Neuron (in vitro differentiated cells): Measurements from ENCODE around the gene KRT77.

ENCODE experiments used
- H2AFZ ChIP-seq: one replicate; pipeline ENCODE4 v1.6.1; 2013; ENCODE audit warnings: low read depth, mild to moderate bottlenecking, inconsistent platforms, low read length, moderate library complexity
- H3K27me3 ChIP-seq: one replicate; pipeline ENCODE4 v1.6.1; 2013; ENCODE audit warnings: low read length; ENCODE audit not compliant: insufficient read depth
- H3K36me3 ChIP-seq: one replicate; pipeline ENCODE4 v1.6.1; 2013; ENCODE audit warnings: low read length; ENCODE audit not compliant: insufficient read depth
- H3K4me1 ChIP-seq: one replicate; pipeline ENCODE4 v1.6.1; 2013; ENCODE audit warnings: low read length; ENCODE audit not compliant: insufficient read depth
- H3K4me3 ChIP-seq: 2 replicates; pipeline ENCODE4 v1.5.1; 2013; ENCODE audit warnings: mild to moderate bottlenecking, low read length, moderate library complexity
- H3K9me3 ChIP-seq: one replicate; pipeline ENCODE4 v1.6.1; 2013; ENCODE audit warnings: low read length

Gene KRT77

DNA sequence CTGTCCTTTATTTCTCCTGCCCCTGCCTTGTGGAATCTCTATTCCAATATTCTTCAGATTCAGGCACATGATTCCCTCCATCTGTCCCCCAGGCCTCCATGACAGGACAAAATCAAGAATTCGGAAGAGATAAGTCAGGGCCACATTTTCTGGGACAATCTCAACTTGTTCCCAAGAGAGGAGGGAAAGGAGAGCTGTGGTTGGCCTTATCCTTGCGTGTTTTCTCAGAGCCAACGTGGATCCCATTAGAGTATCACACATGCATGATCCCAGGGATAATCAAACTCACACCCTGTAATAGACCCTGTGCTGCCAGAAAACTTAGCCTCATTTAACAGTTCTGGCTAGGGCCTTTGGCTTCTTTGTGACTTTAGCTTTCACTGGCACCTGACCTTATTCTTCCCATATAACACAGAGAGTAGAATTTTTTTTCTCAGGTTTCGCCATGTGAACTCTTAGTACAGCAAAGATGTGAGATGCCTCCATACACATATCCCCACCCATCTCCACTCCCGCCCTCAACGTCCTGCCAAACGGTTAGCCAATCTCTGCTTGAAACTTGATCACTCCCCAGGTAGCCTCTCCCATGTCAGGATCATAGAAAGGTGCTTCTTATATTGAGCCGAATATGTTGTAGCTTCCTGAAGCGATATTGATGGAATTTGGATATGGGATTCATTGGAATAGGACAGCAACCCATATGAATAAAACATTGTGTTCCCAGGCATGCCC lies 16.4 kb downstream of the KRT77 start:
- H3K27me3 ChIP-seq, result peaks cover 33% of the 10 kb centered on the region
- no peak overlapping the region for H2AFZ ChIP-seq

DNA sequence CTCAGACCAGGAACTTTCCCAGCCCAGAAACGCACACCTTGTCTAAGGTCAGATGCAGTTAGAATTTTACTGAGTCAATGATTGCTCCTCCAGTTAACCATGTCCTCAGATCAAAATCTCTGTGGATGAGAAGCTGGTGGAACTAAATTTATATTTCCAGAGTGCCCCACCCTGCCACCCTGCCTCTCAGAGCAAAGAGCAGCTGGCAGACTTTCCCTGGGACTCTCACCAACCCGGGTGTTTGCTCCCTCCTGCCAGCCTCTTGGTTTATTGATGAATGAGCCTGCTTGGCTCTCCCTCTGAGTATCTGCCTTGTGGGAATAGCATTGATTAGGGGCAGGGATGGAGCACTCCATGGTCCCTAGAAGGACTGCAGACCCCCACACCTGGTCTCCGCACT lies 17.3 kb downstream of the KRT77 start:
- Histone ChIP-seq H3K27me3 (peaks cover 25% of the 10 kb centered on the region), H3K4me3 (no peak overlapping the region)

More for the DNA sequence above, 16.4 kb downstream of the KRT77 start:
- H3K4me1 ChIP-seq, result no peaks in the 10 kb centered on the region
- H3K36me3 ChIP-seq, result no peaks in the 10 kb centered on the region
- no peaks in the 10 kb centered on the region for H3K9me3 ChIP-seq
- H3K4me3 ChIP-seq, result no peak overlapping the region

GRCh38 chr12:52685406-52685890 lies 17.9 kb downstream of the KRT77 start:
- H3K4me1 ChIP-seq, result no peaks in the 10 kb centered on the region
- H3K9me3 ChIP-seq, result no peaks in the 10 kb centered on the region
- H2AFZ ChIP-seq, result no peak overlapping the region
- H3K4me3 ChIP-seq, result no peak overlapping the region
- no peaks in the 10 kb centered on the region for H3K36me3 ChIP-seq
- peaks cover 18% of the 10 kb centered on the region for H3K27me3 ChIP-seq

More for the DNA sequence above, 17.3 kb downstream of the KRT77 start:
- H3K4me1 ChIP-seq, result no peaks in the 10 kb centered on the region
- no peaks in the 10 kb centered on the region for H3K9me3 ChIP-seq
- H3K36me3 ChIP-seq, result no peaks in the 10 kb centered on the region
- no peak overlapping the region for H2AFZ ChIP-seq

DNA sequence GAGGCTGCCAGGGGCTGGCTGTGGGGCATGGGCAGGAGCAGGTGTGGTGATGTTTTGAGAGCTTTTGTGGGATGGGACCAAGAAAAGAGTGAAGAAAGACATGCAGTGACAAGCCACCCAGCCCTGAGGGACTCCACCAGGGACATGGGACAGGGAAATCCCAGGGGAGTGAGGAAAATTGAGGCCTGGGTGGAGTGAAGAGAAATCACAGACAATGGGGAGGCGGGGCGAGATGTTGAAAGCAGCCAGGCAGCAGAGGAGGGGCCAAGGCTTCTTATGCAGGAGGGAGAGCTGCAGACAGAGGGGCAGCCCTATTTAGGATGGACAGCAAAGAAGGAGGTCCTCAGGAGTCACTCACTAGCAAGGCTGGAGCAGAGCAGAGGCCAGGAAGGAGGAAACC lies 18.9 kb downstream of the KRT77 start:
- Histone ChIP-seq H3K9me3 (no peaks in the 10 kb centered on the region), H3K4me1 (no peaks in the 10 kb centered on the region), H3K27me3 (peaks cover 9% of the 10 kb centered on the region), H2AFZ (no peak overlapping the region), H3K36me3 (no peaks in the 10 kb centered on the region), H3K4me3 (no peak overlapping the region)

- no peaks in the 10 kb centered on the region for H3K36me3 ChIP-seq
- no peaks in the 10 kb centered on the region for H3K4me1 ChIP-seq
- H3K9me3 ChIP-seq, result no peaks in the 10 kb centered on the region
- no peak overlapping the region for H2AFZ ChIP-seq
- H3K27me3 ChIP-seq, result peaks cover 8% of the 10 kb centered on the region
- no peak overlapping the region for H3K4me3 ChIP-seq
Observed at GRCh38 chr12:52683575-52684300, 19.6 kb downstream of the KRT77 start.

DNA sequence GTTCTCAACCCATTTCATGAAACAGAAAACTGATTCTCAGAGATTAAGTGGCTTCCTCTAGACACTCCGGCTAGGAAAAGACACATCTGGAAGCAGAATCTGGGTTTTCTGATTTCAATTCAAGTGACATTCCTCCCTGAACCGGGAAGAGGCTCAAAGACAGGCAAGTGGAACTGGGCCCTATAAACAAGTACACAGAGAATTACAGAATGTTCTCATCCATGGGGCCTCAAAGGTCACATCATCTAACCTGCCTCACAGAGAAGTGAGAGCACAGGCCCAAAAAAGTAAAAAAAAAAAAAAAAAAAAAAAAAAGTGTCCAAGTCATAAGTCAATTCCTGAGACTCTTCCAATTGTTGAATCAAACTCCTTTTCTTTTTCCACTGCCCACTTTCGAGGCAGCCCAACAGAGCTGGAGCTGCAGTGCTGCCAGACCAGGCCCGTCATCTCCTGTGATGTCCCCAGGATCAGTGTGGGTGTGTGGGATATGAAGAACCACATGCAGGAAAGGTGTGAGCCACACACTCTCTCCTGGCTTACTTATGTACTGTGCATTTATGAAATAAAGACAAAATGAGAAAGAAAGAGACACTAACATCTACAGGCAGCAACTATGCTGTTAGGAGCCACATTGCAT lies 20.3 kb downstream of the KRT77 start:
- Histone ChIP-seq H3K36me3 (no peaks in the 10 kb centered on the region), H3K4me3 (no peak overlapping the region), H3K4me1 (no peaks in the 10 kb centered on the region), H3K27me3 (peaks cover 6% of the 10 kb centered on the region), H2AFZ (no peak overlapping the region), H3K9me3 (no peaks in the 10 kb centered on the region)

DNA sequence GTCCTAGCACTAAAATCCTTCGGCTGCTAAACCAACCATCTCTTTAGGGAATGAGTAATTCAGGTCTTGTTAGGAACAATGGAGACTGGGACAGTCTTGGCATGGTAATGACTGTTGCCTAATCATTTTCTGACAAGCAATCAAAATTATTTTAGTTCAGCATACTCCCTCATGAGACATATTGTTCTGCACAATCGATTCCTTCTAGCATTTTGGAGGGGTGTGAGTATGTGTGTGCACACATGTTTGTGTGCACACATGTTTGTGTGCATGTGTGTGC lies 21.0 kb downstream of the KRT77 start:
- H3K9me3 ChIP-seq, result no peaks in the 10 kb centered on the region
- H3K27me3 ChIP-seq, result peaks cover 6% of the 10 kb centered on the region
- no peak overlapping the region for H2AFZ ChIP-seq
- H3K4me1 ChIP-seq, result no peaks in the 10 kb centered on the region
- H3K4me3 ChIP-seq, result no peak overlapping the region
- H3K36me3 ChIP-seq, result no peaks in the 10 kb centered on the region

DNA sequence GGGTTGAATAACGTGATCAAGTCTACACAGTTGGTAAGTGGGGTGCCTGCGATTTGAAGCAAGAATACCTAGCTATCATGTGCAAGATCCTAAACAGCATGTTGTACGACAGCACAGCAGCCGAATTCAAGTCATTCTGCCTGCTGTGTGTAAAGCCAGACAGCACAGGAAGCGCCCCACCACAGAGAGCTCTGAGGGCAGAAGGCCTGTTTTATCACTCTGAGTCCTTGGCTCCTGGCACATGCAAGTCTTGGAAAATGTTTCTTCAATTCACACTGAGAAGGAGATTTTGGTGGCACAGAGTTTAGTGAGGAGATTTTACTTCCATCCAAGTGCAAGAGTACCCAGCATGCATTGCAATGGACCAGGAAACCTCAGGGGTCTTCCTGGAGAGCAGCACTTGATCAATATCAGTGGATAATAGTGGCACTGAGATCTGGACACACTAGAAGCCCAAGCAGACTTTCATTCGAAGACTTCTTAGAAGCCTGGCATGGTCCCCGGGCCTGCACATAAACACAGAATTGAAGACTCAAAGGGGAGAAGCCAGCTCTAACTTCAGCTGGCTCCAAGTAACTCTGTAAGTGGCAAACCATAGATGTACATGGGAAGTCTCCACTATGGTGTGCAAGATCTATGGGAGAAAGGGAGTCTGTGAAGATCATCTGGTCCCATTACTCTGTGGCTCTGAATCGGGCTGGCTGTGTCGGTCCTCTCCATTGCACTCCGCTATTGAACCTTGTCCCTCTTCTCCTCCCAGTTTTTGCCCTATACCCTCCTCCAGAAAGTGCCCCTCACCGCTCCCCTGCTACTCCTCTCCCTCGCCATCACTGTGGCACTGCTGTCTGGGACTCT lies 21.6 kb downstream of the KRT77 start:
- Histone ChIP-seq H3K4me3 (no peak overlapping the region), H3K4me1 (no peaks in the 10 kb centered on the region), H3K9me3 (no peaks in the 10 kb centered on the region), H2AFZ (no peak overlapping the region), H3K36me3 (no peaks in the 10 kb centered on the region), H3K27me3 (peaks cover 6% of the 10 kb centered on the region)

- Histone ChIP-seq H2AFZ (no peak within 1 kb of the TSS), H3K4me3 (no peak within 1 kb of the TSS), H3K36me3 (no peaks in the 10 kb centered on the region), H3K9me3 (no peaks in the 10 kb centered on the region), H3K27me3 (peaks cover 3% of the 10 kb centered on the region), H3K4me1 (no peaks in the 10 kb centered on the region)
Observed at GRCh38 chr12:52680363-52680762, 23.0 kb downstream of the KRT77 start, which contains the start of gene KRT1. KRT1 (minus strand) TSS chr12:52680407; CDS start chr12:52680348, 59 bp downstream.

GRCh38 chr12:52679875-52680274 lies 23.4 kb downstream of the KRT77 start:
- no peaks in the 10 kb centered on the region for H3K36me3 ChIP-seq
- H3K27me3 ChIP-seq, result peaks cover 3% of the 10 kb centered on the region
- H2AFZ ChIP-seq, result no peak overlapping the region
- H3K4me3 ChIP-seq, result no peak overlapping the region
- no peaks in the 10 kb centered on the region for H3K9me3 ChIP-seq
- no peaks in the 10 kb centered on the region for H3K4me1 ChIP-seq

DNA sequence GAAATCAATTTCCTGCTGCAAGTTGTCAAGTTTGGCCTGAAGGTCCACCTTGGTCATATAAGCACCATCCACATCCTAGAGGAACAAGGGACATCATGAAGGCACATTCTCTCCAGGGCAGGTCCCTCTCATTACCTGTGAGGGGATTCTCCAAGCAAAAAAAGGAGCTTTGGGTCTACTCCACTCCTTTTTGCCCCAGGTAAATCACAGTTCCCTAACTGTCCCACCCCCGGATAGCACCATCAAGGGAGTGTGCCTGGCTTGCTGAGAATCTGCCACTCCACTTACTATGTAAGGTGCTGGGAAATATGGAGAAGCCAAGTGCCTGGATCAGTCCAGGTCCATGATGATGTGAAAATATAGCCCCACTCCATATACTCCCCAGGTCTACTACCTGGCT lies 25.7 kb downstream of the KRT77 start:
- H3K36me3 ChIP-seq, result no peaks in the 10 kb centered on the region
- H3K9me3 ChIP-seq, result no peaks in the 10 kb centered on the region
- peaks cover 2% of the 10 kb centered on the region for H3K27me3 ChIP-seq
- H3K4me1 ChIP-seq, result no peaks in the 10 kb centered on the region
- no peak overlapping the region for H2AFZ ChIP-seq
- H3K4me3 ChIP-seq, result no peak overlapping the region

DNA sequence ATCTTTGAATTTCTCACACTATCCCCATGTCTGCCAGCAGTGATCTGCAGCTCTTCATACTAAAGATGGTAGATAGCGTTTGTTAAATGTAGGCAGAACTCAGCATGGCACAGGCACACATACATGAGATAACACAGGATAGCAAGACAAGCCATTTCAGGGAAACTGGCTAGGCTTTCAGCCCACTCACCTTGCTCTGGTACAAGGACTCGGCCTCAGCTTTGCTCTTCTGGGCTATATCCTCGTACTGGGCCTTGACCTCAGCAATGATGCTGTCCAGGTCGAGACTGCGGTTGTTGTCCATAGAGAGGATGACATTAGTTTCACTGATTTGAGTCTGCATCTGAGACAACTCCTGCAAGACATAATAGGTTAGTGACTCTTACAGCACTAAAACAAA lies 26.2 kb downstream of the KRT77 start:
- Histone ChIP-seq H3K4me1 (no peaks in the 10 kb centered on the region), H3K36me3 (no peaks in the 10 kb centered on the region), H3K9me3 (no peaks in the 10 kb centered on the region), H2AFZ (no peak overlapping the region), H3K27me3 (no peaks in the 10 kb centered on the region), H3K4me3 (no peak overlapping the region)
